Activated T-helper 9 cell treated with anti-CD3 and anti-CD28 coated beads, Interleukin-2, amount 50 U/mL, for 16 hours (primary cell): ENCODE data around the gene OSBPL3.
"Not testable (repeated sequence)": the region's sequence is repeated elsewhere in the genome, so short reads cannot be mapped to it uniquely, and the experiment has no call there.

Experiments
- DNase-seq: peaks from one replicate; pipeline ENCODE4 v3.0.0-alpha.2; 2020; ENCODE audit warnings: low read depth

Gene OSBPL3

DNA sequence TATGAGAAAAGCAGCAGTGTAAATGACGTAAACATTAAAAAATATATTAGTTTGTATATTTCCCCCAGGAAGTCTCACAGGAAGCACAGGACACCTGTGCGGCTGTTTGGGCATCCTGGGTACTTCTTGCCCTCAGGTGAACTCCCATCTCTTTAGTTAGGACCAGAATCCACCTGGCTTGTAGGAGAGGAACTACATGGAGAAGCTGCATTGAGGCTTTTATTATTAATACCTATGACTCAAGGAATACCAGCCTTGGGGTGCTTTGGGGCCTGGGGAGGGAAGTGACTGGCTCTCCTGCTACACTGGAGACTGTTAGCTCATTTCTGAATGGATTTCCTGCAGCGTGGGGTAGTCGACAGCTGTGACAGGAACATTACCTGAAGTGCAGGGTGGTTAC, 182.7 kb downstream of the OSBPL3 start:
- no peak for DNase-seq

GRCh38 chr7:24795407-24795767, 184.6 kb downstream of the OSBPL3 start:
- no peak for DNase-seq

- DNase-seq, result not testable (repeated sequence)
These were observed 185.1 kb downstream of the OSBPL3 start for GRCh38 chr7:24794751-24795406.

DNA sequence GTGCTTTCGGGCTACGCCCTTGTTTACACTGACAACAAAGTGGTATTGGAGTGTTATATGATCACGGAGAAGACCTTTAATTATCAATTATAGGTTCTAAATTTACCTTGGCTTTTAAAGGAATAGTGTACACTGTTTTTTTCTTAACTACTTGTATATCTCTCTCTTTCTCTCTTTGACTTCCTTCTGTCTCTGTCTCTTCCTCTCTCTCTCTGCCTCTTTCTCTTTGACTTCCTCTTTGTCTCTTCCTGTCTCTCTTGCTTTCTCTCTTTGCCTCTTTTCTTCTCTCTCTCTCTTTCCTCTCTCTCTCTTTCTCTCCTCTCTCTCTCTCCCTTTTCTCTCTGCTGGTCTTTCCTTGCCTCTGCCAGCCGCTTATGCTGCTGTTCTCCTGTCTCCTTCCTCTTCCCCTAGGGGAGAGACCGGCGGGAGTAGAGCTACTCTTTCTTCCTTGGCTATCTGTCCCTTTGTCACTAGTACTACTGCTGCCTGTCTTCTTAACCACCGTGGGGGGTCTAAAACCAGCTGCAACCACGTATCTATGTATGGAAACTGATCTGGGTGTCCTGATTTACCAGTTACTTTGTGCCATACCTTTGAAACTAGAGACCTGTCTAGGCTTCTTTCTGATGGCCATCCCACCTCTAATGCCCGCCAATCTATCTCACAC, 185.9 kb downstream of the OSBPL3 start:
- DNase-seq, result no peak

DNA sequence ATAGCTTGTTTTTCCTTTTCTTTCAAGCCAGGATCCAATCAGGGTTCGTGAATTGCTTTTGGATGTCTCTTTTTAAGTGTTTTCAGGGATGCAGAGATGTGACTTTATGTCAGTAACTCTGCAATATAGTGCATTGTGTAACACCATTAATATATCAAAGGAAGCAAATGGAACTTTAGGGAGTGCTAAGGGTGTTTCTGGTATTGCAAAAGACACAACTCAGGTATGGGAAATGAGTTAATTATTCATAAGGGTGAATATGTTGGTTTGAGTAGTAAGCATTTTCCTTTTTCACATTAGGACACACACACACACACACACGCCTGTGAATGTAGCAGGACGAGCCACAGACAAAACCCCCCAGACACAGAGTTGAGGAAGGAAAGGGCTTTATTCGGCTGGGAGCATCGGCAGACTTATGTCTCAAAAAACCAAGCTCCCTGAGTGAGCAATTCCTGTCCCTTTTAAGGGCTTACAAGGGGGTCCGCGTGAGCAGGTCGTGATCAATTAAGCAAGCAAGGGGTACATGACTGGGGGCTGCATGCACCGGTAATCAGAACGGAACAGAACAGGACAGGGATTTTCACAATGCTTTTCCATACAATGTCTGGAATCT, 190.9 kb downstream of the OSBPL3 start:
- no peak for DNase-seq

DNA sequence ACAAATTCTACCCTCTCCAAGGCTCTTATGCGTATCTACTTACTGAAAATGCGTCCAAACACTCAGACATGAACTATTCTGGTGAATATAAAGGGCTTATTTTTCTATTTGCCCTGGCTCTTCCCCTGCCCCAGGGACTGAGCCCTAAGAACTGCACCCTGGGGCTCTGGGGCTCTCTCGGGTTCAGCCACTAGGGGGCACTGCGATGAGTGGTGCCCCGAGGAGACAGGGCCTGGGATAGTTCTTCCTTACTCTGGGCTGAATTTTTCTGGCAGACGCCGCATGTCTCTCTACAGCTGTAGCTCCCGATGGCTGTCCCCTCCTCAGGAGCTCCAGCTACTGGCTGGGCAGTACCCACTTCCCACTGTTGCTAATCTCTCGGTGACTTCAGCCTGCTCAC, 191.9 kb downstream of the OSBPL3 start:
- DNase-seq, result no peak

- DNase-seq, result no peak
These were observed 193.0 kb downstream of the OSBPL3 start for GRCh38 chr7:24786941-24787340.

GRCh38 chr7:24786306-24786705, 193.7 kb downstream of the OSBPL3 start:
- no peak for DNase-seq

DNA sequence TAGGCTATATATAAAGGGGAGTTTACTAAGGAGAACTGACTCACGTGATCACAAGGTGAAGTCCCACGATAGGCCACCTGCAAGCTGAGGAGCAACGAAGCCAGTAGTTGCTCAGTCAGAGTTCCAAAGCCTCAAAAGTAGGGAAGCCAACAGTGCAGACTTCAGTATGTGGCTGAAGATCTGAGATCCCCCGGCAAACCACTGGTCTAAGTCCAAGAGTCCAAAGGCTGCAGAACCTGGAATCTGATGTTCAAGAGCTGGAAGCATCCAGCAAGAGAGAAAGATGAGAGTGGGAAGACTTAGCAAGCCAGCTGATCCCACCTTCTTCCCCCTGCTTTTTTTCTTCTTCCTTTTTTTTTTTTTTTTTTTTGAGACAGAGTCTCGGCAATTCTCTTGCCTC, 195.7 kb downstream of the OSBPL3 start:
- no peak for DNase-seq

DNA sequence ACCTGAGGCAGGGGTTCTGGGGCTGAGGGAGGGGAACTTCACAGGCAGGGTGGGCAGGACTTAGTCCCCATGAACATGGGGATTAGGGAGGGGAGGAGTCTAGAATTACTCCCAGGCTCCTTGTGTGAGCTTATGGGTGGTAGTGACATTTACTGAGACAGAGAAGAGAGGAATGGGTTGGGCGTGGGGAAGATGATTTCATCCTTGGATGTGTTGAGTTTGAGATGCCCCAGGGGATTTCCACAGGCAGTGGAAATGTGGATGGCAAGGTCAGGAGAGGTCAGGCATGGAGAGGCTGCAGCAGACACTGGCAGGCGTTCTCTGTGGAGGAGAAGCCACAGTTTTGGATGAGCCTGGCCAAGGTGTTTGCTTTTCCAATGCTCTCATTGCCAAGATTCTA, 196.3 kb downstream of the OSBPL3 start:
- DNase-seq, result no peak

- no peak for DNase-seq
These were observed 198.9 kb downstream of the OSBPL3 start for GRCh38 chr7:24781106-24781505.

- DNase-seq, result no peak
These were observed 200.7 kb downstream of the OSBPL3 start for GRCh38 chr7:24779283-24779655.

DNA sequence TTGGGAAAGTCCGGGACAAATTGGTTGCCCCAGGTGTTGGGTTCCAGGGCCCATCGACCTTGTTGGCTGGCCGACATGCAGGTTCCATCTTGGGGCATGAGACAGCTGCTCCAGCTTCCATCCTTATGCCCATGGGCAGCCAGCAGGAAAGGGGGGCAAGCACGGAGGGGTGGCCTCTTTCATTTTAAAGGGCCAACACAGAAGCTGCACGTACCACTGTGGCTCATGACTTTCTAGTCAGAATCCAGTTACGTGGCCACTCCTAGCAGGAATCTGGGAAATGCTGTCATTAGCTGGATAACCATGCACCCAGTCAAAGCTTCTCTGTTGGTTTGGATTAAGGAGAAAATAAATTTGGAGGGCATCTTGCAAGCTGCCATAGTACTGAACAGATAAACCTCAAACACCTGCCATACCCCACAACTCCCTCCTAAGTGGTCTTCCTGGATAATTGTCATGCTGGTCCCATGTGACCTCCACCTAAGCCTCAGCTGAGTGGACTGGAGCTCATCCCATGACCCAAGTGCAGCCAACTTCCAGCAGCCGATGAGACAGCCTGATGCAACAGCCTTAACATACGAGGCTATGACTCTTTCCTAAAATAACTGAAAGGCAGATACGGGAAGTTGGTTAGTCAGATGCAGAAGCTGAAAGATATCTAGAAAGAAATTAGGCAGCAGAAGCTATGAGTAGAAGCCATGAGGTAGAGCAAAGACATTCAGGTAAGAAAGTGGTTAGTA, 201.3 kb downstream of the OSBPL3 start:
- DNase-seq, result no peak

- DNase-seq, result no peak
These were observed 202.2 kb downstream of the OSBPL3 start for GRCh38 chr7:24777806-24778205.

GRCh38 chr7:24773646-24774045, 206.3 kb downstream of the OSBPL3 start:
- DNase-seq, result no peak

DNA sequence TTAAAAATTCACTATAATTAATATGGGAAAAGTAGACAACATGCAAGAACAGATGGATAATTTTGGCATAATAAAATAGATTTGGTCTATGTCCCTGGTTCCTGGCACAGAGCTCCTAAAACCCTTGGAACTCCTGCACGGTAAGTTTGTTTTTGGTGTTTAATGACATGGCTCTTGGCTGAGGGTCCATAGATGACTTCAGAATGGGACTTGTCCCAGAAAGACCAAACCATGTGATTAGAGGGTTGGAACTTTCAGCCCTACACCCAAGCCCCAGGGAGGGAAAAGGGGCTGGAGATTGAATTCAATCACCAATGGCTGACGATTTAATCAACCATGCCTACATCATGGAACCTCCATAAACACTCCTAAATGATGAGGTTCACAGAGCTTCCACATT, 210.1 kb downstream of the OSBPL3 start:
- DNase-seq, result no peak

DNA sequence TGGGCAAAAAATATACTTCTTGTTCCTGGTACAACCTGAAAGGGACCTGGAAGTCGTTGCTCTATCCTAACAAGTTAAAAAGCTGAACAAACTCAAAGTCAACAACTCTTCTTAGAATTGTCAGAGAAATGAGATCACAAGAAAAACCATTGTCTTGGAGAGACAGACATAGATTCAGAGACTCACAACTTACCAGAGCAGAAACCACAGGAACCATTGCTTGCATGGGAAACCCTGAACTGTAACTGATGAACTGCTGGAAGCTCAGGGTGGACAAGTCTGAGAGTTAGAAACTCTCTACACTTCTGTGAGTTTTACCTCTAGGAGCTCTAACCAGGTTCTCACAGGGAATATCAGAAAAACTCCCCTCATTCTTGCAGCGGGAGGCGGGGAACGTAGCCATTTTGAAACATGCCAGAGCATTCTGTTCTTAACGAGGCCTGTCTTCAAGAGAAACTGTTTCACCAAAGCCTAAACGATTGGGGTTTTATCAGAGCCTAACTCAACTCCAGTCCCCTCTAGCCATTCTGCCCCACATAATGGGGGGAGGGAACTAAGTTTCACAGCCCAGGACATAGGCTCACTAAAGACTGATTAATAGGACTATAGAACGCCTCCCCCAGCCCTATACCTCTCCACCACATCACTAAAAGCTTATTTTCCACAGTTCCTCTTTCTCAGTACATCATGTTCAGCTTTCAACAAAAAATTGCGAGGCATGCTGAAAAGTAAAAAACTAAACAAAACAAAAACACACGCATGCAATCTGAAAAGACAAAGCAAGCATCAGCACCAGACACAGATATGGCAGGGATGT, 210.8 kb downstream of the OSBPL3 start:
- no peak for DNase-seq

DNA sequence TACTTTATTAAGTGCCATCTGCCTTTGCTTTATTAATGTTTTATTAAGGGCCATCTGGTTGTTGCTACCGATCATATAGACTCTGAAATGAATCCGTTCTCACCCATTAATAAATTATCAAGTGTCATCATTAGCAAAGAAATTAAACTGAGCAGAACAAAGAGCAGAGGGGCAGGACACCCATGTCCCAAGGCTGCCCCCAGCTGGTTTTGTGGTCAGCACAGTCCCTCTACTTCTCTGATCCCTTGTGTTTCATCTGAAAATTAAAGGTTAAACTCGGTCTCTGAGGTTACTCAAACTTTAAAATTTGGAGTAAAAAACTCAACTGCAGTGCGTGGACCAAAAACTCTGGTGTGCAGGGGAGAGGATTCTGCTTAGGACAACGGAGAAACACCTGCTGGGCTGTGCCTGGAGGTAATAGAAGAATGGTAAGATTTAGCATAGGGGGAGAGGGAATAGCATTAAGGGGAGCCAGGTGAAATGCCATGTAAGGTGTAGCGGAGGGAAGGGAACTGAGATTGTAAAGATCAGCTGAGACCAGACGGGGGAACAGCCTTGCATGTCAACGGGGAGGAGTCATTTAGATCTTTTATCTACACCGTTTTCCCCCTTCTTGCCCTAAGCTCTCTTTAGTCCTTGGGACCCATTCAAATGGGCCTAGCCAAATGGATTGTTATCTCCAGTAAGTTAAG, 212.0 kb downstream of the OSBPL3 start:
- no peak for DNase-seq

- DNase-seq, result no peak
These were observed 214.8 kb downstream of the OSBPL3 start for GRCh38 chr7:24764972-24765744.

GRCh38 chr7:24764011-24764410, 216.0 kb downstream of the OSBPL3 start:
- no peak for DNase-seq
